GM21360 (cell line): ENCODE measurements around the gene SSX7.
"Not testable (repeated sequence)": the region's sequence is repeated elsewhere in the genome, so short reads cannot be mapped to it uniquely, and the experiment has no call there.

Experiments
- ATAC-seq: cut with Tn5 transposase; IDR thresholded peaks from one replicate; pipeline ENCODE4 v1.9.1; 2021; ENCODE audit warnings: mild to moderate bottlenecking, moderate library complexity; ENCODE audit not compliant: unreplicated experiment

Gene SSX7

GRCh38 chrX:52654800-52655199 lies at the start of gene SSX7:
SSX7 (minus strand) TSS chrX:52654900; CDS start chrX:52653472, 1,428 bp downstream.
- ATAC-seq = not testable (repeated sequence)

- ATAC-seq = not testable (repeated sequence)
Observed at GRCh38 chrX:52692034-52692433, 37.3 kb upstream of the SSX7 start.

- not testable (repeated sequence) for ATAC-seq
Observed at GRCh38 chrX:52662218-52662617, 7.5 kb upstream of the SSX7 start.

GRCh38 chrX:52655475-52655874 lies 775 bp upstream of the SSX7 start:
- ATAC-seq = not testable (repeated sequence)

- not testable (repeated sequence) for ATAC-seq
Observed at GRCh38 chrX:52650676-52651075, 4.0 kb downstream of the SSX7 start.

- not testable (repeated sequence) for ATAC-seq
Observed at GRCh38 chrX:52648956-52649355, 5.7 kb downstream of the SSX7 start.

GRCh38 chrX:52628483-52628882 lies 26.2 kb downstream of the SSX7 start:
- ATAC-seq = not testable (repeated sequence)

GRCh38 chrX:52620661-52621060 lies 34.0 kb downstream of the SSX7 start:
- not testable (repeated sequence) for ATAC-seq

GRCh38 chrX:52608961-52609360 lies 45.7 kb downstream of the SSX7 start:
- no peak for ATAC-seq

GRCh38 chrX:52603151-52603550 lies 51.5 kb downstream of the SSX7 start:
- not testable (repeated sequence) for ATAC-seq

GRCh38 chrX:52598886-52599285 lies 55.8 kb downstream of the SSX7 start:
- ATAC-seq = no peak

GRCh38 chrX:52594658-52595057 lies 60.0 kb downstream of the SSX7 start:
- no peak for ATAC-seq
